Thoracic aorta (tissue), 2 donors: Measurements from ENCODE around the gene MYL6B. TPM values are rescaled to one million over a fixed set of nuclear protein-coding genes. Genes with fewer than 3 reads are reported as not detected.

Experiments used
- ATAC-seq: fragments of 150-250 bp; one replicate; pipeline ENCODE4 v1.8.0; 2017; ENCODE audit warnings: low read depth; ENCODE audit not compliant: insufficient number of reproducible peaks, low FRiP score
- DNase-seq: peaks from one replicate; pipeline ENCODE4 v3.0.0-alpha.2; 2020; ENCODE audit warnings: low spot score
- H3K27ac ChIP-seq, 2 donors: fragments of 200-600 bp; sonication (generic); 1 replicate in 1 of 2; 2 replicates in 1 of 2; pipeline ENCODE4 v1.5.1; 2016; ENCODE audit warnings: mild to moderate bottlenecking in 2 of 2, moderate library complexity in 2 of 2
- H3K27me3 ChIP-seq: fragments of 200-600 bp; sonication (generic); replicated peaks from 2 replicates; pipeline ENCODE4 v1.6.0; 2016; ENCODE audit warnings: mild to moderate bottlenecking; ENCODE audit not compliant: insufficient read depth
- H3K36me3 ChIP-seq: fragments of 200-600 bp; sonication (generic); one replicate; pipeline ENCODE4 v1.5.1; 2016
- H3K4me1 ChIP-seq, 2 donors: fragments of 200-600 bp; sonication (generic); 1 replicate in 1 of 2; 2 replicates in 1 of 2; pipeline versions ENCODE4 v1.5.1 to v1.6.0; 2016; ENCODE audit warnings: low read depth in 2 of 2, mild to moderate bottlenecking in 1 of 2; ENCODE audit not compliant: control insufficient read depth in 1 of 2
- H3K4me3 ChIP-seq: fragments of 200-600 bp; sonication (generic); 2 replicates; pipeline ENCODE4 v1.5.1; 2016; ENCODE audit warnings: mild to moderate bottlenecking
- H3K9me3 ChIP-seq: fragments of 200-600 bp; sonication (generic); 2 replicates; pipeline ENCODE4 v1.5.1; 2016
- total RNA-seq, 2 donors: library from RNA; depleted of rRNA; stranded (reverse); fragments of >200 nt; gene quantifications; one replicate each; pipeline versions ENCODE4 v1.1.0 to v1.2.3, GENCODE V29; 2016
- TF ChIP-seq, protein P1 (sequence below): fragments of 200-600 bp; sonication (generic); IDR thresholded peaks from one replicate; pipeline ENCODE4 v1.5.1; 2019; ENCODE audit warnings: antibody characterized with exemption

Gene MYL6B
- total RNA-seq, 2 donors from 2014 or later = 17.1 to 19.1 TPM

DNA sequence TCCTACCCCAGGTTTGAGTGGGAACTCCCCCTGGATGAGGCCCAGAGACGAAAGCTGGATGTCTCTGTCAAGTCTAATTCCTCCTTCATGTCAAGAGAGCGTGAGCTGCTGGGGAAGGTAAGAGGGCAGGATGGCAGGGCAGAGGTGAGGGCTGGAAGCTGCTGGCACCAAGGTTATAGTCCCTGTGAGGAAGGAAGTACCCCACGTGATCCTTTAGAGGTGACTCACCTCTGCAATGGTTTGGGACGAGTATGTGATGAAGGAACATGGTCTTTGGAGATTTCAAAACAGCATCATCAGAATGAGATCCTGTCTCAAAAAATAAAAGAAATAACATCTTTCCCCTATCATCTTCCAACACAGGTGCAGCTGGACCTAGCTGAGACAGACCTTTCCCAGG, 9.2 kb upstream of the MYL6B start:
- Histone ChIP-seq H3K36me3 (peaks cover 36% of the 10 kb centered on the region), H3K4me3 (no peak overlapping the region), H3K27me3 (no peaks in the 10 kb centered on the region), H3K4me1 (peaks cover 4 to 13% of the 10 kb centered on the region in 2 donors), H3K9me3 (no peaks in the 10 kb centered on the region), H3K27ac (no peak overlapping the region)
- TF ChIP-seq, protein P1, sequence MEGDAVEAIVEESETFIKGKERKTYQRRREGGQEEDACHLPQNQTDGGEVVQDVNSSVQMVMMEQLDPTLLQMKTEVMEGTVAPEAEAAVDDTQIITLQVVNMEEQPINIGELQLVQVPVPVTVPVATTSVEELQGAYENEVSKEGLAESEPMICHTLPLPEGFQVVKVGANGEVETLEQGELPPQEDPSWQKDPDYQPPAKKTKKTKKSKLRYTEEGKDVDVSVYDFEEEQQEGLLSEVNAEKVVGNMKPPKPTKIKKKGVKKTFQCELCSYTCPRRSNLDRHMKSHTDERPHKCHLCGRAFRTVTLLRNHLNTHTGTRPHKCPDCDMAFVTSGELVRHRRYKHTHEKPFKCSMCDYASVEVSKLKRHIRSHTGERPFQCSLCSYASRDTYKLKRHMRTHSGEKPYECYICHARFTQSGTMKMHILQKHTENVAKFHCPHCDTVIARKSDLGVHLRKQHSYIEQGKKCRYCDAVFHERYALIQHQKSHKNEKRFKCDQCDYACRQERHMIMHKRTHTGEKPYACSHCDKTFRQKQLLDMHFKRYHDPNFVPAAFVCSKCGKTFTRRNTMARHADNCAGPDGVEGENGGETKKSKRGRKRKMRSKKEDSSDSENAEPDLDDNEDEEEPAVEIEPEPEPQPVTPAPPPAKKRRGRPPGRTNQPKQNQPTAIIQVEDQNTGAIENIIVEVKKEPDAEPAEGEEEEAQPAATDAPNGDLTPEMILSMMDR = no peak
- ATAC-seq = peak; percentile 11
- no peak for DNase-seq

DNA sequence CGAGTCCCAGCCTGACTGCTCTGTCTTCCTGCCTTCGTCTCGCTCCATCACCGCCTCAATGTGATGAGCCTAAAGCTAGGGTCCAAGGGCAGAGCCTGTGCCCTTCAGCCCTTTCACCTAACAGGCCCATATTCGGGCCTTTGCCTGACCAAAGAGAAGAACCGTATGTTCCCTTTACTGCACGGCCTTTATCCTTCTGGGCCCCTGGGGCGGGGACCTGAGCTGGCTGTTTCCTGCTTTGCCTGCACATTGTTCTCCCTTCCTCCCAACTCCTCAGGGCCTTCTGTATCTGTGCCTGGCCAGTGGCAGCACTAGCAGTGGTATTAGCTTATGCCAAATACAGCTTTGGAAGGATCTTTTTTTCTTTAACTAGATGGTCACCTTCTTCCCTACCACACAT, 8.5 kb upstream of the MYL6B start:
- Histone ChIP-seq H3K9me3 (no peaks in the 10 kb centered on the region), H3K4me1 (peaks cover 4 to 13% of the 10 kb centered on the region in 2 donors), H3K4me3 (no peak overlapping the region), H3K36me3 (peaks cover 32% of the 10 kb centered on the region), H3K27me3 (no peaks in the 10 kb centered on the region), H3K27ac (no peak overlapping the region)
- TF ChIP-seq, protein P1 = no peak
- ATAC-seq (no peak), DNase-seq (no peak)

- peaks cover 4 to 13% of the 10 kb centered on the region in 2 donors for H3K4me1 ChIP-seq
- H3K27ac ChIP-seq = no peak overlapping the region
- ATAC-seq (no peak), DNase-seq (no peak)
- H3K9me3 ChIP-seq = no peaks in the 10 kb centered on the region
- TF ChIP-seq, protein P1 = no peak
- no peaks in the 10 kb centered on the region for H3K27me3 ChIP-seq
- H3K36me3 ChIP-seq = peaks cover 27% of the 10 kb centered on the region
- no peak overlapping the region for H3K4me3 ChIP-seq
Observed at GRCh38 chr12:56145217-56145616, 7.2 kb upstream of the MYL6B start.

DNA sequence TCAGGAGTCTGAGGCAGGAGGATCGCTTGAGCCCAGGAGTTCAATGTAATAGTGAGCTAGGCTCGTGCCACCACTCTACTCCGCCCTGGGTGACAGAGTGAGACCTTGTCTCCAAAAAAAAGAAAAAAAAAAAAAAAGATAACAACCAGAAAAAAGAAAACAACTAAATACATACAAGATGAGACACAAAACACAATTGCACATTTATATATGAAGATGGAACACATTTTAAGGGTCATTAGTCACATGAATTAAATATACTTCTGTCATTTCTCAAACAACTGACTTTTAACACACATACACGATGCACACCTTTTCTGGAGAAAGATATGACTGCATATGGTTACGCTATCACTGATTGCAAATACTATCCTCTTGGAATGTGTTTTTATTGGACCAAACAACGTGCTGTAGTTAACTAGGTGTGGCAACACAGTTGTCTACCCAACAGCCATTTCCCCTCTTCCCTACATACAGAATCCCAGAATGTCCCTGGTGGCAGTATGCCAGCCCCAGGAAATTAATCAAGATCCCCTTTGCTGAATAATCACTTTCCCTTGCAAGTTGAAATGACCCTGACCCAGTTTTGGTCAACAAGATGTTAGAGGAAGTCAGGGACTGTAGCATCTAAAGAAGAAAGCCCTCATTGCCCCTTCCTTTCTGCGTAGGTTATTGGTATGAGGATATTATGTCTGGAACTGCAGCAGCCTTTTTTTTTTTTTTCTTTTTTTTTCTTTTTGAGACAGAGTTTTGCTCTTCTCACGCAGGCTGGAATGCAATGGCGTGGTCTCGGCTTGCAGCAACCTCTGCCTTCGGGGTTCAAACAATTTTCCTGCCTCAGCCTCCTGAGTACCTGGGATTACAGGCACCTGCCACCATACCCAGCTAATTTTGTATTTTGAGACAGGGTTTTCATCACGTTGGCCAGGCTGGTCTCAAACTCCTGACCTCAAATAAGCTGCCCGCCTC, 5.6 kb upstream of the MYL6B start:
- Histone ChIP-seq H3K4me1 (peaks cover 9 to 20% of the 10 kb centered on the region in 2 donors), H3K36me3 (peaks cover 19% of the 10 kb centered on the region), H3K27ac (peak overlapping the region in 1 of 2 donors; percentile 59), H3K27me3 (no peaks in the 10 kb centered on the region), H3K4me3 (no peak overlapping the region), H3K9me3 (no peaks in the 10 kb centered on the region)
- TF ChIP-seq, protein P1 = no peak
- ATAC-seq (no peak), DNase-seq (no peak)

- Histone ChIP-seq H3K9me3 (no peaks in the 10 kb centered on the region), H3K4me1 (peaks cover 15 to 32% of the 10 kb centered on the region in 2 donors)
- no peak for ATAC-seq
Observed at GRCh38 chr12:56150563-56150962, 1.8 kb upstream of the MYL6B start.

More at GRCh38 chr12:56150563-56150962, 1.8 kb upstream of the MYL6B start:
- TF ChIP-seq, protein P1 = no peak
- H3K4me3 ChIP-seq = no peak overlapping the region
- no peaks in the 10 kb centered on the region for H3K27me3 ChIP-seq
- H3K36me3 ChIP-seq = no peaks in the 10 kb centered on the region
- H3K27ac ChIP-seq = no peak overlapping the region
- DNase-seq = no peak
